ENCODE measurements around the gene LPP. TPM values are rescaled to one million over a fixed set of nuclear protein-coding genes. Genes with fewer than 3 reads are reported as not detected.

Gene LPP
- total and polyA plus RNA-seq, 2 of the 13 experiments (the other 11 are each of a cell fraction or from before 2014, with no cell fraction given), result 19.2 to 29.9 TPM

DNA sequence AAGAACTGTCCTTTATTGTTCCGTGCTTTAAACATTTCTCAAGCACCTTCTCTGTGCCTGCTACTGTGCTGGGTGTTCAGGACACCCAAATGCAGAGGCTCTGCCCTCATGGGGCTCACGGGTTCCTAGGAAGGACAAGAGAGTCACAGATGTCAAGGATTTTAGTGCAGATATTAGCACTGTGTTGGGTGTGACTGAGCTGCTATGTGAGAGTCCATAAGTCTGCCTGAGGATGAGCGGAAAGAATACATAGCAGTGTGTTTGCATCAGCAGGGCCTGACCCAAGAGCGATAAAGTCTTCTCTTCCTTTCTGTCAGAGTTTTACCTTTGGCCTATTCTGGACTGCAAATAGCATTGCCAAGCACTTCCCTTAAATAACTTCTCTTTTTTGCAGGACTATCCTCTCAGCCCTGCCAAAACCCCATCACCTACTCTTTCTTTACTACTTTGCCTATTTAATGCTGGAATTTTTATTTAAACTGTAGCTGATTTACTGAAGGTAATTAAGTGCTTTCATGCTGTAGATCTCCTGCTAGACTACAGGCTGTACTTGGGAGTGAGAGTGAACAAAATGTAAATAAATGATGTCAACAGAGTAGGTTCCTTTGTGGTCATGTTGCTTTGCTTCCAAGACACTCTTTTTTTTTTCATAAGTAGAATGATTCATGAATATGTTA lies 558.4 kb downstream of the LPP start (continued):
- TF ChIP-seq ZNF160 (CRISPR knock-in tag; IDR thresholded peaks at IDR 0.05) (no peak), MED13 (CRISPR knock-in tag; IDR thresholded peaks at IDR 0.05) (no peak), ZNF678 (CRISPR knock-in tag; IDR thresholded peaks at IDR 0.05) (no peak), ZXDC (CRISPR knock-in tag; IDR thresholded peaks at IDR 0.05) (no peak), JUNB (CRISPR knock-in tag; IDR thresholded peaks at IDR 0.05; ENCODE audit: borderline replicate concordance) (no peak), ZNF550 (CRISPR knock-in tag; IDR thresholded peaks at IDR 0.05; ENCODE audit: borderline replicate concordance) (no peak), ZBTB38 (CRISPR knock-in tag; IDR thresholded peaks at IDR 0.05) (no peak), SP1 (IDR thresholded peaks at IDR 0.05) (no peak), SP1 (CRISPR knock-in tag; IDR thresholded peaks at IDR 0.05) (no peak), KLF11 (CRISPR knock-in tag; IDR thresholded peaks at IDR 0.05) (no peak), KDM1A (CRISPR knock-in tag; IDR thresholded peaks at IDR 0.05) (peak; percentile 45; the same call in 1 of the 2 replicates), ZNF570 (CRISPR knock-in tag; IDR thresholded peaks at IDR 0.05; ENCODE audit: borderline replicate concordance) (no peak), ZNF282 (IDR thresholded peaks at IDR 0.05; ENCODE audit: partially characterized antibody) (no peak), MBD4 (IDR thresholded peaks at IDR 0.05; ENCODE audit: borderline replicate concordance, low read length) (no peak)
- TF ChIP-seq, protein P1, sequence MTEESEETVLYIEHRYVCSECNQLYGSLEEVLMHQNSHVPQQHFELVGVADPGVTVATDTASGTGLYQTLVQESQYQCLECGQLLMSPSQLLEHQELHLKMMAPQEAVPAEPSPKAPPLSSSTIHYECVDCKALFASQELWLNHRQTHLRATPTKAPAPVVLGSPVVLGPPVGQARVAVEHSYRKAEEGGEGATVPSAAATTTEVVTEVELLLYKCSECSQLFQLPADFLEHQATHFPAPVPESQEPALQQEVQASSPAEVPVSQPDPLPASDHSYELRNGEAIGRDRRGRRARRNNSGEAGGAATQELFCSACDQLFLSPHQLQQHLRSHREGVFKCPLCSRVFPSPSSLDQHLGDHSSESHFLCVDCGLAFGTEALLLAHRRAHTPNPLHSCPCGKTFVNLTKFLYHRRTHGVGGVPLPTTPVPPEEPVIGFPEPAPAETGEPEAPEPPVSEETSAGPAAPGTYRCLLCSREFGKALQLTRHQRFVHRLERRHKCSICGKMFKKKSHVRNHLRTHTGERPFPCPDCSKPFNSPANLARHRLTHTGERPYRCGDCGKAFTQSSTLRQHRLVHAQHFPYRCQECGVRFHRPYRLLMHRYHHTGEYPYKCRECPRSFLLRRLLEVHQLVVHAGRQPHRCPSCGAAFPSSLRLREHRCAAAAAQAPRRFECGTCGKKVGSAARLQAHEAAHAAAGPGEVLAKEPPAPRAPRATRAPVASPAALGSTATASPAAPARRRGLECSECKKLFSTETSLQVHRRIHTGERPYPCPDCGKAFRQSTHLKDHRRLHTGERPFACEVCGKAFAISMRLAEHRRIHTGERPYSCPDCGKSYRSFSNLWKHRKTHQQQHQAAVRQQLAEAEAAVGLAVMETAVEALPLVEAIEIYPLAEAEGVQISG (CRISPR knock-in tag; IDR thresholded peaks at IDR 0.05), result peak; percentile 49; the same call in 1 of the 2 replicates
- TF ChIP-seq, protein P2, sequence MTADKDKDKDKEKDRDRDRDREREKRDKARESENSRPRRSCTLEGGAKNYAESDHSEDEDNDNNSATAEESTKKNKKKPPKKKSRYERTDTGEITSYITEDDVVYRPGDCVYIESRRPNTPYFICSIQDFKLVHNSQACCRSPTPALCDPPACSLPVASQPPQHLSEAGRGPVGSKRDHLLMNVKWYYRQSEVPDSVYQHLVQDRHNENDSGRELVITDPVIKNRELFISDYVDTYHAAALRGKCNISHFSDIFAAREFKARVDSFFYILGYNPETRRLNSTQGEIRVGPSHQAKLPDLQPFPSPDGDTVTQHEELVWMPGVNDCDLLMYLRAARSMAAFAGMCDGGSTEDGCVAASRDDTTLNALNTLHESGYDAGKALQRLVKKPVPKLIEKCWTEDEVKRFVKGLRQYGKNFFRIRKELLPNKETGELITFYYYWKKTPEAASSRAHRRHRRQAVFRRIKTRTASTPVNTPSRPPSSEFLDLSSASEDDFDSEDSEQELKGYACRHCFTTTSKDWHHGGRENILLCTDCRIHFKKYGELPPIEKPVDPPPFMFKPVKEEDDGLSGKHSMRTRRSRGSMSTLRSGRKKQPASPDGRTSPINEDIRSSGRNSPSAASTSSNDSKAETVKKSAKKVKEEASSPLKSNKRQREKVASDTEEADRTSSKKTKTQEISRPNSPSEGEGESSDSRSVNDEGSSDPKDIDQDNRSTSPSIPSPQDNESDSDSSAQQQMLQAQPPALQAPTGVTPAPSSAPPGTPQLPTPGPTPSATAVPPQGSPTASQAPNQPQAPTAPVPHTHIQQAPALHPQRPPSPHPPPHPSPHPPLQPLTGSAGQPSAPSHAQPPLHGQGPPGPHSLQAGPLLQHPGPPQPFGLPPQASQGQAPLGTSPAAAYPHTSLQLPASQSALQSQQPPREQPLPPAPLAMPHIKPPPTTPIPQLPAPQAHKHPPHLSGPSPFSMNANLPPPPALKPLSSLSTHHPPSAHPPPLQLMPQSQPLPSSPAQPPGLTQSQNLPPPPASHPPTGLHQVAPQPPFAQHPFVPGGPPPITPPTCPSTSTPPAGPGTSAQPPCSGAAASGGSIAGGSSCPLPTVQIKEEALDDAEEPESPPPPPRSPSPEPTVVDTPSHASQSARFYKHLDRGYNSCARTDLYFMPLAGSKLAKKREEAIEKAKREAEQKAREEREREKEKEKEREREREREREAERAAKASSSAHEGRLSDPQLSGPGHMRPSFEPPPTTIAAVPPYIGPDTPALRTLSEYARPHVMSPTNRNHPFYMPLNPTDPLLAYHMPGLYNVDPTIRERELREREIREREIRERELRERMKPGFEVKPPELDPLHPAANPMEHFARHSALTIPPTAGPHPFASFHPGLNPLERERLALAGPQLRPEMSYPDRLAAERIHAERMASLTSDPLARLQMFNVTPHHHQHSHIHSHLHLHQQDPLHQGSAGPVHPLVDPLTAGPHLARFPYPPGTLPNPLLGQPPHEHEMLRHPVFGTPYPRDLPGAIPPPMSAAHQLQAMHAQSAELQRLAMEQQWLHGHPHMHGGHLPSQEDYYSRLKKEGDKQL (CRISPR knock-in tag; IDR thresholded peaks at IDR 0.05; ENCODE audit: low read depth), result no peak
- TF ChIP-seq, protein P3, sequence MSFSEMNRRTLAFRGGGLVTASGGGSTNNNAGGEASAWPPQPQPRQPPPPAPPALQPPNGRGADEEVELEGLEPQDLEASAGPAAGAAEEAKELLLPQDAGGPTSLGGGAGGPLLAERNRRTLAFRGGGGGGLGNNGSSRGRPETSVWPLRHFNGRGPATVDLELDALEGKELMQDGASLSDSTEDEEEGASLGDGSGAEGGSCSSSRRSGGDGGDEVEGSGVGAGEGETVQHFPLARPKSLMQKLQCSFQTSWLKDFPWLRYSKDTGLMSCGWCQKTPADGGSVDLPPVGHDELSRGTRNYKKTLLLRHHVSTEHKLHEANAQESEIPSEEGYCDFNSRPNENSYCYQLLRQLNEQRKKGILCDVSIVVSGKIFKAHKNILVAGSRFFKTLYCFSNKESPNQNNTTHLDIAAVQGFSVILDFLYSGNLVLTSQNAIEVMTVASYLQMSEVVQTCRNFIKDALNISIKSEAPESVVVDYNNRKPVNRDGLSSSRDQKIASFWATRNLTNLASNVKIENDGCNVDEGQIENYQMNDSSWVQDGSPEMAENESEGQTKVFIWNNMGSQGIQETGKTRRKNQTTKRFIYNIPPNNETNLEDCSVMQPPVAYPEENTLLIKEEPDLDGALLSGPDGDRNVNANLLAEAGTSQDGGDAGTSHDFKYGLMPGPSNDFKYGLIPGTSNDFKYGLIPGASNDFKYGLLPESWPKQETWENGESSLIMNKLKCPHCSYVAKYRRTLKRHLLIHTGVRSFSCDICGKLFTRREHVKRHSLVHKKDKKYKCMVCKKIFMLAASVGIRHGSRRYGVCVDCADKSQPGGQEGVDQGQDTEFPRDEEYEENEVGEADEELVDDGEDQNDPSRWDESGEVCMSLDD (CRISPR knock-in tag; IDR thresholded peaks at IDR 0.05; ENCODE audit: borderline replicate concordance), result no peak
